K562 (cell line): ENCODE results near the gene HPCAL1. TPM values are rescaled to one million over a fixed set of nuclear protein-coding genes. Genes with fewer than 3 reads are reported as not detected.
A peak's percentile ranks its signal among the peaks of the same experiment; 100 is the strongest.

Experiments
- CAMTA2 ChIP-seq: fragments of 250-450 bp; sonication (Bioruptor Pico); conservative IDR thresholded peaks from 2 replicates; pipeline ENCODE4 v1.5.1; 2022
- CEBPB ChIP-seq: fragments of 450-650 bp; IDR thresholded peaks from 2 replicates; pipeline ENCODE4 v1.6.1; 2016; ENCODE audit warnings: missing genetic modification characterization, missing compliant biosample characterization
- CEBPG ChIP-seq, 3 experiments: fragments of 200-800 bp in 1 of 3; sonication (Bioruptor generic) in 1 of 3; sonication (generic) in 1 of 3; formaldehyde crosslinking in 1 of 3; IDR thresholded peaks in 2 of 3; conservative IDR thresholded peaks in 1 of 3; 2 replicates each; pipeline versions ENCODE4 v1.6.1 to v1.8.0; 2016 to 2022; ENCODE audit warnings: missing compliant biosample characterization in 2 of 3, missing genetic modification characterization in 2 of 3, mild to moderate bottlenecking in 1 of 3, missing genetic modification reagents in 1 of 3
- ETV5 ChIP-seq: sonication (generic); formaldehyde crosslinking; IDR thresholded peaks from 2 replicates; pipeline ENCODE4 v1.4.0; 2020; ENCODE audit warnings: low read depth, mild to moderate bottlenecking, missing genetic modification reagents
- FOXM1 ChIP-seq, 2 experiments: fragments of 450-650 bp in 1 of 2; sonication (generic) in 1 of 2; formaldehyde crosslinking in 1 of 2; IDR thresholded peaks; 2 replicates each; pipeline versions ENCODE4 v1.6.1 to v1.9.0; 2017 to 2022; ENCODE audit warnings: low read depth in 2 of 2, mild to moderate bottlenecking in 2 of 2, missing genetic modification reagents in 1 of 2, moderate library complexity in 1 of 2
- MCM5 ChIP-seq: fragments of 450-650 bp; IDR thresholded peaks from 2 replicates; pipeline ENCODE4 v1.6.1; 2016; ENCODE audit warnings: low read depth
- MEIS2 ChIP-seq: fragments of 450-650 bp; IDR thresholded peaks from 2 replicates; pipeline ENCODE4 v1.6.1; 2014; ENCODE audit warnings: mild to moderate bottlenecking; ENCODE audit not compliant: partially characterized antibody
- NEUROD1 ChIP-seq: fragments of 150-350 bp; IDR thresholded peaks from 2 replicates; pipeline ENCODE4 v1.6.1; 2014; ENCODE audit warnings: borderline replicate concordance, low read length, low read depth; ENCODE audit not compliant: partially characterized antibody
- NR1H2 ChIP-seq: sonication (generic); formaldehyde crosslinking; IDR thresholded peaks from 2 replicates; pipeline ENCODE4 v1.4.0; 2020; ENCODE audit warnings: mild to moderate bottlenecking, missing genetic modification reagents
- NR2C2 ChIP-seq, 2 experiments: fragments of 200-800 bp in 1 of 2; sonication (Bioruptor generic) in 1 of 2; sonication (generic) in 1 of 2; formaldehyde crosslinking in 1 of 2; IDR thresholded peaks; 2 replicates each; pipeline versions ENCODE4 v1.6.1 to v1.8.0; 2016 to 2022; ENCODE audit warnings: mild to moderate bottlenecking in 1 of 2, missing compliant biosample characterization in 1 of 2, missing genetic modification characterization in 1 of 2, missing genetic modification reagents in 1 of 2
- PRPF4 ChIP-seq: fragments of 200-400 bp; formaldehyde crosslinking; IDR thresholded peaks from one replicate; pipeline ENCODE4 v1.6.1; 2017; ENCODE audit warnings: low read length, low read depth, mild to moderate bottlenecking; ENCODE audit not compliant: insufficient read depth, poor library complexity, severe bottlenecking
- RFX1 ChIP-seq: fragments of 450-650 bp; IDR thresholded peaks from 2 replicates; pipeline ENCODE4 v1.6.1; 2016; ENCODE audit warnings: mild to moderate bottlenecking, moderate library complexity
- SAP30 ChIP-seq: fragments of 200-600 bp; sonication (generic); IDR thresholded peaks from 2 replicates; pipeline ENCODE4 v1.6.1; 2012; ENCODE audit warnings: borderline replicate concordance, low read depth, mild to moderate bottlenecking, moderate library complexity, low read length, control low read depth, inconsistent platforms; ENCODE audit not compliant: insufficient read depth, poor library complexity, severe bottlenecking
- SMARCB1 ChIP-seq: IDR thresholded peaks from 2 replicates; pipeline ENCODE4 v1.6.1; 2011; ENCODE audit warnings: improper control_type of control experiment, low read depth; ENCODE audit not compliant: insufficient read length
- SMC3 ChIP-seq: conservative IDR thresholded peaks from 2 replicates; pipeline ENCODE4 v1.6.1; 2011; ENCODE audit warnings: low read depth, low read length, improper control_type of control experiment; ENCODE audit not compliant: insufficient read depth
- SOX6 ChIP-seq: fragments of 450-650 bp; IDR thresholded peaks from 2 replicates; pipeline ENCODE4 v1.6.1; 2014; ENCODE audit warnings: mild to moderate bottlenecking
- ZNF174 ChIP-seq: fragments of 250-450 bp; sonication (Bioruptor Pico); IDR thresholded peaks from 2 replicates; pipeline ENCODE4 v1.4.0; 2020; ENCODE audit warnings: mild to moderate bottlenecking
- ZNF212 ChIP-seq: fragments of 450-650 bp; formaldehyde crosslinking; IDR thresholded peaks from 2 replicates; pipeline ENCODE4 v1.4.0; 2020; ENCODE audit warnings: mild to moderate bottlenecking
- ZNF263 ChIP-seq: sonication (generic); formaldehyde crosslinking; IDR thresholded peaks from 2 replicates; pipeline ENCODE4 v1.8.0; 2022; ENCODE audit warnings: mild to moderate bottlenecking, missing genetic modification reagents, borderline replicate concordance
- polyA plus RNA-seq, 8 experiments: library from polyadenylated mRNA; depleted of rRNA in 4 of 8; stranded (reverse) in 5 of 8; unstranded in 3 of 8; fragments of >200 nt; fragmentation: Nextera tagmentation in 2 of 8; fragmentation: Illumina TruSeq in 1 of 8; extraction: Ambion mirVana in 2 of 8; extraction: Trizol in 1 of 8; gene quantifications; 2 replicates each; pipeline versions ENCODE4 v1.2.1 to v1.2.3, GENCODE V29; 2011 to 2014; ENCODE audit warnings: inconsistent platforms in 1 of 8, missing spikeins in 1 of 8
- total RNA-seq, 7 experiments: library from RNA; depleted of rRNA in 6 of 7; stranded (reverse); fragments of >200 nt in 6 of 7; fragmentation: Illumina TruSeq in 2 of 7; extraction: Trizol in 2 of 7; gene quantifications; 2 replicates each; pipeline versions ENCODE4 v1.2.1 to v1.2.3, GENCODE V29; 2011 to 2021; ENCODE audit warnings: low replicate concordance in 1 of 7
- TF ChIP-seq, protein P1 (sequence below): fragments of 450-650 bp; formaldehyde crosslinking; IDR thresholded peaks from 2 replicates; pipeline ENCODE4 v1.4.0; 2020; ENCODE audit warnings: mild to moderate bottlenecking, moderate library complexity
- TF ChIP-seq, protein P2 (sequence below): sonication (generic); formaldehyde crosslinking; IDR thresholded peaks from 2 replicates; pipeline ENCODE4 v1.8.1; 2023; ENCODE audit warnings: mild to moderate bottlenecking, missing genetic modification reagents
- TF ChIP-seq, protein P3 (sequence below): sonication (generic); formaldehyde crosslinking; IDR thresholded peaks from 2 replicates; pipeline ENCODE4 v1.8.0; 2022; ENCODE audit warnings: missing genetic modification reagents, mild to moderate bottlenecking, moderate library complexity, borderline replicate concordance

HPCAL1 gene
- total and polyA plus RNA-seq, 9 of the 15 experiments (the other 6 are each of a cell fraction or from before 2014, with no cell fraction given): 2.7 to 65.5 (median 23.9) TPM

DNA sequence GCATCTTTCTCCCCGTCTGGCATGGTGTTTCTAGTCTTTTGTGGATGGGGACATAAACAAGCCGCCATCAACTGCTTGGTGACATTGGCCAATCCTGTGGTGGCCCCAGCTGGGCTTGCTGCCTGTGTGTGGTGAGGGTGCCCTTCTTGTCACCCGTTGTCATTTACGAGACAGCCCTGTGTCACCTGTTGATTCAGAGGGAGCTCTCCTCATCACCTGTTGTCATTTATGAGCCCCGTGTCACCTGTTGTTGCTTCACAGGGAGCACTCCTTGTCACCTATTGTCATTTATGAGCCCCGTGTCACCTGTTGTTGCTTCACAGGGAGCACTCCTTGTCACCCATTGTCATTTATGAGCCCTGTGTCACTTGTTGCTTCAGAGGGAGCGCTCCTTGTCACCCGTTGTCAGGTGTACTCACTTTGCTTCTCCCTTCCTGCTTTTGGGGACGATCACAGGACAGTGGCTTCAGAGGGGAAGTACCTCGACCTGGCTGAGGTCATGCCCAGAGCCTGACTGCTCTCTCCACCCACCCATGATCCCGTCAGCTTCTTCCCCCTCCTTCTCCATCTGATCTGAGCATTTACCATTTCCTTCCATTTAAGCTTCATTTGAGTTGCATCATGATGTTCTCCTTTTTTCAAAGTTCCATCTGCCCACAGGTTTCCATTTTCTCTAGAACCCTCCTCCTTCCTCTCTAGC lies 29.1 kb downstream of the HPCAL1 start (continued):
- TF ChIP-seq ZNF263 (CRISPR knock-in tag) (peak; percentile 91), SMC3 (no peak), RFX1 (no peak), ZNF174 (CRISPR knock-in tag) (no peak), MCM5 (no peak), NR2C2 (CRISPR knock-in tag; IDR thresholded peaks at IDR 0.05) (no peak), NR2C2 (tag; IDR thresholded peaks at IDR 0.05) (peak; percentile 29; the same call in 1 of the 2 replicates), CEBPG (CRISPR knock-in tag; IDR thresholded peaks at IDR 0.05) (peak; percentile 79; the same call in 1 of the 2 replicates), CEBPG (tag; conservative IDR thresholded peaks at IDR 0.05 in 1 of 2, IDR thresholded peaks at IDR 0.05 in 1 of 2) (peak; percentile 52 to 81), SMARCB1 (no peak), FOXM1 (IDR thresholded peaks at IDR 0.05; ENCODE audit: low read depth) (no peak), FOXM1 (CRISPR knock-in tag; IDR thresholded peaks at IDR 0.05; ENCODE audit: low read depth) (0 out of 2 replicates have a peak, but pooled peaks have one; percentile 69), PRPF4 (no peak), NR1H2 (0 out of 2 replicates have a peak, but pooled peaks have one; percentile 64), CEBPB (tag) (peak; percentile 64), SOX6 (peak; percentile 68), CAMTA2 (no peak), ZNF212 (CRISPR knock-in tag) (no peak), NEUROD1 (no peak), SAP30 (no peak), ETV5 (CRISPR knock-in tag) (0 out of 2 replicates have a peak, but pooled peaks have one; percentile 28), MEIS2 (peak; percentile 31)
- TF ChIP-seq, protein P1, sequence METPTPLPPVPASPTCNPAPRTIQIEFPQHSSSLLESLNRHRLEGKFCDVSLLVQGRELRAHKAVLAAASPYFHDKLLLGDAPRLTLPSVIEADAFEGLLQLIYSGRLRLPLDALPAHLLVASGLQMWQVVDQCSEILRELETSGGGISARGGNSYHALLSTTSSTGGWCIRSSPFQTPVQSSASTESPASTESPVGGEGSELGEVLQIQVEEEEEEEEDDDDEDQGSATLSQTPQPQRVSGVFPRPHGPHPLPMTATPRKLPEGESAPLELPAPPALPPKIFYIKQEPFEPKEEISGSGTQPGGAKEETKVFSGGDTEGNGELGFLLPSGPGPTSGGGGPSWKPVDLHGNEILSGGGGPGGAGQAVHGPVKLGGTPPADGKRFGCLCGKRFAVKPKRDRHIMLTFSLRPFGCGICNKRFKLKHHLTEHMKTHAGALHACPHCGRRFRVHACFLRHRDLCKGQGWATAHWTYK (CRISPR knock-in tag): no peak
- TF ChIP-seq, protein P2, sequence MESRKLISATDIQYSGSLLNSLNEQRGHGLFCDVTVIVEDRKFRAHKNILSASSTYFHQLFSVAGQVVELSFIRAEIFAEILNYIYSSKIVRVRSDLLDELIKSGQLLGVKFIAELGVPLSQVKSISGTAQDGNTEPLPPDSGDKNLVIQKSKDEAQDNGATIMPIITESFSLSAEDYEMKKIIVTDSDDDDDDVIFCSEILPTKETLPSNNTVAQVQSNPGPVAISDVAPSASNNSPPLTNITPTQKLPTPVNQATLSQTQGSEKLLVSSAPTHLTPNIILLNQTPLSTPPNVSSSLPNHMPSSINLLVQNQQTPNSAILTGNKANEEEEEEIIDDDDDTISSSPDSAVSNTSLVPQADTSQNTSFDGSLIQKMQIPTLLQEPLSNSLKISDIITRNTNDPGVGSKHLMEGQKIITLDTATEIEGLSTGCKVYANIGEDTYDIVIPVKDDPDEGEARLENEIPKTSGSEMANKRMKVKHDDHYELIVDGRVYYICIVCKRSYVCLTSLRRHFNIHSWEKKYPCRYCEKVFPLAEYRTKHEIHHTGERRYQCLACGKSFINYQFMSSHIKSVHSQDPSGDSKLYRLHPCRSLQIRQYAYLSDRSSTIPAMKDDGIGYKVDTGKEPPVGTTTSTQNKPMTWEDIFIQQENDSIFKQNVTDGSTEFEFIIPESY: peak; percentile 26; the same call in 1 of the 2 replicates
- TF ChIP-seq, protein P3, sequence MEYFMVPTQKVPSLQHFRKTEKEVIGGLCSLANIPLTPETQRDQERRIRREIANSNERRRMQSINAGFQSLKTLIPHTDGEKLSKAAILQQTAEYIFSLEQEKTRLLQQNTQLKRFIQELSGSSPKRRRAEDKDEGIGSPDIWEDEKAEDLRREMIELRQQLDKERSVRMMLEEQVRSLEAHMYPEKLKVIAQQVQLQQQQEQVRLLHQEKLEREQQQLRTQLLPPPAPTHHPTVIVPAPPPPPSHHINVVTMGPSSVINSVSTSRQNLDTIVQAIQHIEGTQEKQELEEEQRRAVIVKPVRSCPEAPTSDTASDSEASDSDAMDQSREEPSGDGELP (CRISPR knock-in tag): 0 out of 2 replicates have a peak, but pooled peaks have one; percentile 17
